GM06990 (cell line): ENCODE measurements around the gene DOK6.

Experiments used
- DNase-seq: peaks from one replicate; pipeline ENCODE4 v3.0.0-alpha.2; 2011; ENCODE audit not compliant: insufficient read length; ENCODE audit errors: extremely low read depth
- H3K27me3 ChIP-seq: replicated peaks from 2 replicates; pipeline ENCODE4 v1.6.0; 2011; ENCODE audit warnings: low read length; ENCODE audit not compliant: control insufficient read depth, insufficient read depth
- H3K36me3 ChIP-seq: 2 replicates; pipeline ENCODE4 v1.5.1; 2011; ENCODE audit warnings: low read length; ENCODE audit not compliant: control insufficient read depth, insufficient read depth
- H3K4me3 ChIP-seq: replicated peaks from 2 replicates; pipeline ENCODE4 v1.5.1; 2011; ENCODE audit warnings: low read depth, mild to moderate bottlenecking, control low read depth, low read length
- CTCF ChIP-seq: IDR thresholded peaks from 2 replicates; pipeline ENCODE4 v1.5.1; 2011; ENCODE audit warnings: low read length, control low read depth, mild to moderate bottlenecking, inconsistent platforms; ENCODE audit not compliant: insufficient read depth, poor library complexity, severe bottlenecking

The DOK6 gene

GRCh38 chr18:69725855-69726508 is 325.3 kb downstream of the DOK6 start:
- no peaks in the 10 kb centered on the region for H3K27me3 ChIP-seq
- no peak for TF ChIP-seq CTCF
- no peak for DNase-seq

GRCh38 chr18:69727912-69728572 is 327.4 kb downstream of the DOK6 start:
- Histone ChIP-seq H3K27me3 (no peaks in the 10 kb centered on the region), H3K36me3 (no peaks in the 10 kb centered on the region), H3K4me3 (no peak overlapping the region)
- no peak for DNase-seq
- no peak for TF ChIP-seq CTCF

More at GRCh38 chr18:69725855-69726508, 325.3 kb downstream of the DOK6 start:
- Histone ChIP-seq H3K36me3 (no peaks in the 10 kb centered on the region), H3K4me3 (no peak overlapping the region)

- DNase-seq: no peak
- H3K4me3 ChIP-seq: no peak overlapping the region
- H3K27me3 ChIP-seq: no peaks in the 10 kb centered on the region
- no peak for TF ChIP-seq CTCF
- H3K36me3 ChIP-seq: no peaks in the 10 kb centered on the region
Observed at GRCh38 chr18:69730664-69731063, 330.0 kb downstream of the DOK6 start.

GRCh38 chr18:69734536-69734935 is 333.8 kb downstream of the DOK6 start:
- no peak overlapping the region for H3K4me3 ChIP-seq
- no peaks in the 10 kb centered on the region for H3K27me3 ChIP-seq
- H3K36me3 ChIP-seq: no peaks in the 10 kb centered on the region
- DNase-seq: no peak
- no peak for TF ChIP-seq CTCF

- DNase-seq: no peak
- TF ChIP-seq CTCF: no peak
- Histone ChIP-seq H3K27me3 (no peaks in the 10 kb centered on the region), H3K36me3 (no peaks in the 10 kb centered on the region), H3K4me3 (no peak overlapping the region)
Observed at GRCh38 chr18:69736730-69737129, 336.0 kb downstream of the DOK6 start.
